Bladder microvascular endothelial cell (primary cell): Measurements from ENCODE around the gene ZNF578. TPM values are rescaled to one million over a fixed set of nuclear protein-coding genes. Genes with fewer than 3 reads are reported as not detected.

Experiments used
- total RNA-seq: library from RNA; depleted of rRNA; stranded (reverse); fragments of >200 nt; gene quantifications from 2 replicates; pipeline ENCODE4 v1.2.3, GENCODE V29; 2014

ZNF578 gene
- total RNA-seq = 1.3 and 3.9 TPM in 2 replicates

GRCh38 chr19:52453324-52454094, at the start of gene ZNF578:
TSS of gene ZNF578 (plus strand) at chr19:52453553. CDS start at chr19:52501846, 48,293 bp downstream.

GRCh38 chr19:52428937-52429336, 24.4 kb upstream of the ZNF578 start, which contains the start of gene ZNF534:
TSS of gene ZNF534 (plus strand) at chr19:52429148. CDS start at chr19:52431475, 2,327 bp downstream.

GRCh38 chr19:52527134-52527955, 74.0 kb downstream of the ZNF578 start, which contains the start of gene ZNF808:
TSS of gene ZNF808 (plus strand) at chr19:52527668. CDS start at chr19:52543285, 15,617 bp downstream.

Other genes starting within 250 kb of the ZNF578 start
- 4.9 and 16.7 TPM in 2 replicates for gene ZNF766, start 184.0 kb upstream of the ZNF578 start, total RNA-seq
- 4.9 and 6.7 TPM in 2 replicates for gene ZNF480, start 156.4 kb upstream of the ZNF578 start, total RNA-seq
- 1.3 and 3.2 TPM in 2 replicates for gene ZNF610, start 117.3 kb upstream of the ZNF578 start, total RNA-seq
- gene ZNF880, start 83.6 kb upstream of the ZNF578 start, total RNA-seq = 10.5 and 14.8 TPM in 2 replicates
- 5.5 and 14.9 TPM in 2 replicates for gene ZNF528, start 55.7 kb upstream of the ZNF578 start, total RNA-seq
- 0.06 TPM in 1 of 2 replicates, not detected in the other for gene ZNF534, start 24.4 kb upstream of the ZNF578 start, total RNA-seq
- 10.4 and 26.4 TPM in 2 replicates for gene ZNF808, start 74.1 kb downstream of the ZNF578 start, total RNA-seq
- 11.2 and 17.4 TPM in 2 replicates for gene ZNF701, start 116.7 kb downstream of the ZNF578 start, total RNA-seq
- 26.4 and 60.7 TPM in 2 replicates for gene ZNF83, start 184.8 kb downstream of the ZNF578 start, total RNA-seq